ENCODE data around the gene GCH1. TPM values are rescaled to one million over a fixed set of nuclear protein-coding genes. Genes with fewer than 3 reads are reported as not detected.
"Not testable (repeated sequence)": the region's sequence is repeated elsewhere in the genome, so short reads cannot be mapped to it uniquely, and the experiment has no call there.

GCH1 gene
- total RNA-seq, 1 donor from 2014 or later, result 4.2 TPM

GRCh38 chr14:54908190-54908589 lies 5.6 kb upstream of the GCH1 start:
- no peak for DNase-seq

GRCh38 chr14:54906075-54906474 lies 3.4 kb upstream of the GCH1 start:
- DNase-seq, result no peak

GRCh38 chr14:54902143-54902520 lies 494 bp downstream of the GCH1 start:
- DNase-seq, result peak; percentile 56

GRCh38 chr14:54901380-54902142 lies 1.1 kb downstream of the GCH1 start:
- DNase-seq, result no peak

GRCh38 chr14:54899573-54899972 lies 3.1 kb downstream of the GCH1 start:
- DNase-seq, result no peak

- not testable (repeated sequence) for DNase-seq
Measured at GRCh38 chr14:54897809-54898555, 4.6 kb downstream of the GCH1 start.

- DNase-seq, result no peak
Measured at GRCh38 chr14:54895683-54896082, 6.9 kb downstream of the GCH1 start.

- no peak for DNase-seq
Measured at GRCh38 chr14:54894995-54895394, 7.6 kb downstream of the GCH1 start.

- peak; percentile 51 for DNase-seq
Measured at GRCh38 chr14:54893151-54893760, 9.4 kb downstream of the GCH1 start.

- DNase-seq, result no peak
Measured at GRCh38 chr14:54891471-54892245, 11.0 kb downstream of the GCH1 start.

GRCh38 chr14:54890788-54891187 lies 11.8 kb downstream of the GCH1 start:
- DNase-seq, result no peak

- DNase-seq, result no peak
Measured at GRCh38 chr14:54889919-54890318, 12.7 kb downstream of the GCH1 start.

GRCh38 chr14:54882521-54882920 lies 20.1 kb downstream of the GCH1 start:
- no peak for DNase-seq

GRCh38 chr14:54881761-54882401 lies 20.7 kb downstream of the GCH1 start:
- no peak for DNase-seq

GRCh38 chr14:54881235-54881760 lies 21.3 kb downstream of the GCH1 start:
- DNase-seq, result peak; percentile 65

- no peak for DNase-seq
Measured at GRCh38 chr14:54877703-54878021, 25.0 kb downstream of the GCH1 start.

- DNase-seq, result no peak
Measured at GRCh38 chr14:54877015-54877702, 25.5 kb downstream of the GCH1 start.

- DNase-seq, result not testable (repeated sequence)
Measured at GRCh38 chr14:54875648-54876047, 27.0 kb downstream of the GCH1 start.

- DNase-seq, result peak; percentile 26
Measured at GRCh38 chr14:54870154-54871090, 32.2 kb downstream of the GCH1 start.

- DNase-seq, result peak; percentile 51
Measured at GRCh38 chr14:54867011-54867410, 35.6 kb downstream of the GCH1 start.
